ENCODE data around the gene KCNE5. TPM values are rescaled to one million over a fixed set of nuclear protein-coding genes. Genes with fewer than 3 reads are reported as not detected.
"Not testable (repeated sequence)": the region's sequence is repeated elsewhere in the genome, so short reads cannot be mapped to it uniquely, and the experiment has no call there.

The KCNE5 gene
- total RNA-seq, 1 experiment from 2014 or later, result 0.82 TPM

GRCh38 chrX:109590176-109590575 lies 34.8 kb downstream of the KCNE5 start:
- Histone ChIP-seq H3K4me3 (ENCODE audit: low read length) (no peak overlapping the region), H2AFZ (ENCODE audit: low read length) (no peak overlapping the region), H3K4me1 (ENCODE audit: low read length) (no peaks in the 10 kb centered on the region), H3K27ac (ENCODE audit: low read length) (no peak overlapping the region), H3K79me2 (ENCODE audit: low read length) (no peaks in the 10 kb centered on the region), H4K20me1 (ENCODE audit: insufficient read depth, low read depth, low read length) (no peaks in the 10 kb centered on the region), H3K9ac (ENCODE audit: low read length) (no peak overlapping the region), H3K4me2 (ENCODE audit: low read depth, low read length, poor library complexity, severe bottlenecking) (no peak overlapping the region), H3K36me3 (ENCODE audit: insufficient read depth, low read length) (no peaks in the 10 kb centered on the region), H3K9me3 (ENCODE audit: low read length) (no peaks in the 10 kb centered on the region), H3K9me2 (replicated peaks; ENCODE audit: insufficient read depth, low read length) (no peaks in the 10 kb centered on the region), H3K27me3 (ENCODE audit: low read length) (no peaks in the 10 kb centered on the region)
- no peak for DNase-seq

GRCh38 chrX:109585488-109585887 lies 39.5 kb downstream of the KCNE5 start:
- no peak overlapping the region for H3K9ac ChIP-seq (ENCODE audit: low read length)
- H2AFZ ChIP-seq (ENCODE audit: low read length), result no peak overlapping the region
- no peak for DNase-seq
- H3K9me3 ChIP-seq (ENCODE audit: low read length), result no peaks in the 10 kb centered on the region
- no peak overlapping the region for H3K4me3 ChIP-seq (ENCODE audit: low read length)
- no peak overlapping the region for H3K4me2 ChIP-seq (ENCODE audit: low read depth, low read length, poor library complexity, severe bottlenecking)
- no peaks in the 10 kb centered on the region for H4K20me1 ChIP-seq (ENCODE audit: insufficient read depth, low read depth, low read length)
- no peak overlapping the region for H3K27ac ChIP-seq (ENCODE audit: low read length)
- H3K27me3 ChIP-seq (ENCODE audit: low read length), result no peaks in the 10 kb centered on the region
- H3K4me1 ChIP-seq (ENCODE audit: low read length), result no peaks in the 10 kb centered on the region
- H3K79me2 ChIP-seq (ENCODE audit: low read length), result no peaks in the 10 kb centered on the region
- no peaks in the 10 kb centered on the region for H3K36me3 ChIP-seq (ENCODE audit: insufficient read depth, low read length)
- H3K9me2 ChIP-seq (replicated peaks; ENCODE audit: insufficient read depth, low read length), result no peaks in the 10 kb centered on the region

DNA sequence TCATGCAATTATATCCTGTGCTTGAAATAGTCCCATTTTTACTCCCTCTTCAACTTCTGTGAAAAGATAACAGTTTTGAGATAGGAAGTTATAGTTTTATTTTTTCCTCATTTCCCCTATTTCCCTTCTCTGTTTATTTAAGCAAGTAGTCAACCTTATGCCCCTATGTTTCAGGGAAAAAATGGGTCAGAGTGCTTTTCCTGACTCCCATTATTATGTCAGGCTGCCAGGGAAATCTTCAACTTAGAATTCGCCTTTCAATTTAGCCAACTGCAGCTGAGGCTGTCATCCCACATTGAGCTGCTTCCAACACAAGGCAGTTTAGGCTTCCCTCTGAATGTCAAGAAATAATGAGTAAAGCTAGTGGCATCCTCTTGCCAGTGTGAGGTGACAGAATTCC lies 46.1 kb downstream of the KCNE5 start:
- Histone ChIP-seq H3K4me3 (ENCODE audit: low read length) (no peak overlapping the region), H3K36me3 (ENCODE audit: insufficient read depth, low read length) (no peaks in the 10 kb centered on the region), H3K4me1 (ENCODE audit: low read length) (no peaks in the 10 kb centered on the region), H2AFZ (ENCODE audit: low read length) (no peak overlapping the region), H3K27me3 (ENCODE audit: low read length) (no peaks in the 10 kb centered on the region), H3K9me3 (ENCODE audit: low read length) (no peaks in the 10 kb centered on the region), H4K20me1 (ENCODE audit: insufficient read depth, low read depth, low read length) (no peaks in the 10 kb centered on the region), H3K9me2 (replicated peaks; ENCODE audit: insufficient read depth, low read length) (no peaks in the 10 kb centered on the region), H3K79me2 (ENCODE audit: low read length) (no peaks in the 10 kb centered on the region), H3K27ac (ENCODE audit: low read length) (no peak overlapping the region), H3K9ac (ENCODE audit: low read length) (no peak overlapping the region), H3K4me2 (ENCODE audit: low read depth, low read length, poor library complexity, severe bottlenecking) (no peak overlapping the region)
- DNase-seq, result no peak

- Histone ChIP-seq H4K20me1 (ENCODE audit: insufficient read depth, low read depth, low read length) (no peaks in the 10 kb centered on the region), H3K79me2 (ENCODE audit: low read length) (no peaks in the 10 kb centered on the region), H3K4me2 (ENCODE audit: low read depth, low read length, poor library complexity, severe bottlenecking) (no peak overlapping the region), H3K4me1 (ENCODE audit: low read length) (no peaks in the 10 kb centered on the region), H3K9ac (ENCODE audit: low read length) (no peak overlapping the region), H3K27me3 (ENCODE audit: low read length) (no peaks in the 10 kb centered on the region), H2AFZ (ENCODE audit: low read length) (no peak overlapping the region), H3K9me3 (ENCODE audit: low read length) (no peaks in the 10 kb centered on the region), H3K9me2 (replicated peaks; ENCODE audit: insufficient read depth, low read length) (no peaks in the 10 kb centered on the region), H3K27ac (ENCODE audit: low read length) (no peak overlapping the region), H3K36me3 (ENCODE audit: insufficient read depth, low read length) (no peaks in the 10 kb centered on the region), H3K4me3 (ENCODE audit: low read length) (no peak overlapping the region)
- no peak for DNase-seq
Observed at GRCh38 chrX:109577055-109577454, 47.9 kb downstream of the KCNE5 start.

DNA sequence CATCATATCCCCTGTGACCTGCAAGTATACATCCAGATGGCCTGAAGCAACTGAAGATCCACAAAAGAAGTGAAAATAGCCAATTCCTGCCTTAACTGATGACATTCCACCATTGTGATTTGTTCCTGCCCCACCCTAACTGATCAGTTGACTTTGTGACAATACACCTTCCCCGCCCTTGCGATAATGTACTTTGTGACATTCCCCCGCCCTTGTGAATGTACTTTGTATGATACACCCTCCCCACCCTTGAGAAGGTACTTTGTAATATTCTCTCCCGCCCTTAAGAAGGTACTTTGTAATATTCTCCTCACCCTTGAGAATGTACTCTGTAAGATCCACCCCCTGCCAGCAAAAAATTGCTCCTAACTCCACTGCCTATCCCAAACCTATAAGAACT lies 48.9 kb downstream of the KCNE5 start:
- not testable (repeated sequence) for H3K9me3 ChIP-seq (ENCODE audit: low read length); H3K79me2 ChIP-seq (ENCODE audit: low read length); H3K27me3 ChIP-seq (ENCODE audit: low read length)

More for the DNA sequence above, 48.9 kb downstream of the KCNE5 start:
- H3K27ac ChIP-seq (ENCODE audit: low read length); H3K9me2 ChIP-seq (replicated peaks; ENCODE audit: insufficient read depth, low read length); H3K9ac ChIP-seq (ENCODE audit: low read length); H3K4me3 ChIP-seq (ENCODE audit: low read length); H4K20me1 ChIP-seq (ENCODE audit: insufficient read depth, low read depth, low read length); H3K4me2 ChIP-seq (ENCODE audit: low read depth, low read length, poor library complexity, severe bottlenecking); H3K36me3 ChIP-seq (ENCODE audit: insufficient read depth, low read length); DNase-seq; H3K4me1 ChIP-seq (ENCODE audit: low read length); H2AFZ ChIP-seq (ENCODE audit: low read length): not testable (repeated sequence)

Small RNA genes within 50 kb of the gene (small RNA-seq; reads per million reads assigned to genes)
- not detected for gene AL118496.2

Other genes starting within 250 kb of the KCNE5 start
- gene GUCY2F, start 143.1 kb downstream of the KCNE5 start, total RNA-seq (2014; rRNA removed; shearing (Covaris generic); ENCODE audit: low replicate concordance), result not detected in 2 replicates
- 9.9 and 27.7 TPM in 2 replicates for gene NXT2, start 88.3 kb downstream of the KCNE5 start, total RNA-seq (2014; rRNA removed; shearing (Covaris generic); ENCODE audit: low replicate concordance)
- gene ACSL4, start 108.1 kb upstream of the KCNE5 start, total RNA-seq (2014; rRNA removed; shearing (Covaris generic); ENCODE audit: low replicate concordance), result 42.4 and 85.8 TPM in 2 replicates

All from Karpas-422 (cell line).